ENCODE data around the gene NADSYN1.
"Not testable (repeated sequence)": the region's sequence is repeated elsewhere in the genome, so short reads cannot be mapped to it uniquely, and the experiment has no call there.

Gene NADSYN1

GRCh38 chr11:71525188-71525937 is 72.4 kb downstream of the NADSYN1 start:
- no peak for DNase-seq (ENCODE audit: low read depth, low spot score)

- DNase-seq (ENCODE audit: low read depth, low spot score): no peak
Observed at GRCh38 chr11:71525938-71526495, 73.0 kb downstream of the NADSYN1 start.

- DNase-seq (ENCODE audit: low read depth, low spot score): not testable (repeated sequence)
Observed at GRCh38 chr11:71526796-71527575, 74.0 kb downstream of the NADSYN1 start, which contains the start of gene KRTAP5-7. Gene KRTAP5-7 (plus strand): TSS chr11:71527267. CDS start chr11:71527301, 34 bp downstream.

GRCh38 chr11:71527576-71528210 is 74.7 kb downstream of the NADSYN1 start:
- no peak for DNase-seq (ENCODE audit: low read depth, low spot score)

- DNase-seq (ENCODE audit: low read depth, low spot score): no peak
Observed at GRCh38 chr11:71530602-71531001, 77.6 kb downstream of the NADSYN1 start.

GRCh38 chr11:71532036-71532610 is 79.1 kb downstream of the NADSYN1 start:
- no peak for DNase-seq (ENCODE audit: low read depth, low spot score)

GRCh38 chr11:71534711-71535608 is 82.0 kb downstream of the NADSYN1 start:
- DNase-seq (ENCODE audit: low read depth, low spot score): not testable (repeated sequence)

- no peak for DNase-seq (ENCODE audit: low read depth, low spot score)
Observed at GRCh38 chr11:71535825-71536224, 82.8 kb downstream of the NADSYN1 start.

- DNase-seq (ENCODE audit: low read depth, low spot score): no peak
Observed at GRCh38 chr11:71537537-71537936, 84.5 kb downstream of the NADSYN1 start.

GRCh38 chr11:71537977-71538665 is 85.1 kb downstream of the NADSYN1 start, which contains the start of gene KRTAP5-8:
Gene KRTAP5-8 (plus strand): TSS chr11:71538025. CDS start chr11:71538056, 31 bp downstream.
- not testable (repeated sequence) for DNase-seq (ENCODE audit: low read depth, low spot score)

- no peak for DNase-seq (ENCODE audit: low read depth, low spot score)
Observed at GRCh38 chr11:71538666-71538990, 85.6 kb downstream of the NADSYN1 start.

- DNase-seq (ENCODE audit: low read depth, low spot score): no peak
Observed at GRCh38 chr11:71539017-71539416, 86.0 kb downstream of the NADSYN1 start.

- DNase-seq (ENCODE audit: low read depth, low spot score): not testable (repeated sequence)
Observed at GRCh38 chr11:71539971-71540370, 87.0 kb downstream of the NADSYN1 start.

- not testable (repeated sequence) for DNase-seq (ENCODE audit: low read depth, low spot score)
Observed at GRCh38 chr11:71540521-71541304, 87.7 kb downstream of the NADSYN1 start.

- no peak for DNase-seq (ENCODE audit: low read depth, low spot score)
Observed at GRCh38 chr11:71542382-71542781, 89.4 kb downstream of the NADSYN1 start.

GRCh38 chr11:71542879-71543777 is 90.1 kb downstream of the NADSYN1 start:
- DNase-seq (ENCODE audit: low read depth, low spot score): no peak

- no peak for DNase-seq (ENCODE audit: low read depth, low spot score)
Observed at GRCh38 chr11:71543866-71544265, 90.9 kb downstream of the NADSYN1 start.

Measured in brain pericyte (primary cell).